Astrocyte of the cerebellum (primary cell): ENCODE data around the gene FAM83F.

Experiments used
- DNase-seq: peaks from one replicate; pipeline ENCODE4 v3.0.0-alpha.2; 2011; ENCODE audit warnings: low read depth
- H3K4me3 ChIP-seq: 2 replicates; pipeline ENCODE4 v1.5.1; 2011; ENCODE audit warnings: mild to moderate bottlenecking, low read depth, low read length, moderate library complexity
- CTCF ChIP-seq: IDR thresholded peaks from 2 replicates; pipeline ENCODE4 v1.5.1; 2012; ENCODE audit warnings: low read length, low read depth, moderate library complexity, mild to moderate bottlenecking; ENCODE audit errors: missing control alignments
- in situ Hi-C: cut with HindIII; loops from 2 replicates; pipeline ENCODE4 v1.10.0; 2017; ENCODE audit warnings: low sequenced_read_pairs

The FAM83F gene

GRCh38 chr22:40082184-40082583, 87.4 kb downstream of the FAM83F start:
- no peak for DNase-seq
- TF ChIP-seq CTCF, result no peak
- H3K4me3 ChIP-seq, result no peak overlapping the region
- in situ Hi-C loops, result no loop called here

GRCh38 chr22:40083794-40084193, 89.0 kb downstream of the FAM83F start:
- no peak for DNase-seq
- TF ChIP-seq CTCF, result no peak
- in situ Hi-C loops, result no loop called here
- H3K4me3 ChIP-seq, result no peak overlapping the region

GRCh38 chr22:40084246-40084645, 89.5 kb downstream of the FAM83F start:
- no peak overlapping the region for H3K4me3 ChIP-seq
- no peak for TF ChIP-seq CTCF
- in situ Hi-C loops, result no loop called here
- no peak for DNase-seq

GRCh38 chr22:40088818-40089217, 94.1 kb downstream of the FAM83F start:
- TF ChIP-seq CTCF, result no peak
- DNase-seq, result no peak
- in situ Hi-C loops, result no loop called here
- H3K4me3 ChIP-seq, result no peak overlapping the region
